Neuronal stem cell (in vitro differentiated cells): ENCODE data around the gene RPP25L.

Source experiments
- DNase-seq: peaks from one replicate; pipeline ENCODE4 v3.0.0-alpha.2; 2013; ENCODE audit warnings: low spot score
- H2AFZ ChIP-seq: one replicate; pipeline ENCODE4 v1.6.1; 2013; ENCODE audit warnings: mild to moderate bottlenecking, low read length, inconsistent platforms
- H2AK5ac ChIP-seq: 2 replicates; pipeline ENCODE4 v1.6.1; 2013; ENCODE audit warnings: low read depth, mild to moderate bottlenecking, inconsistent platforms, low read length, moderate library complexity, mixed read lengths
- H2BK120ac ChIP-seq: 2 replicates; pipeline ENCODE4 v1.6.1; 2013; ENCODE audit warnings: low read depth, mild to moderate bottlenecking, inconsistent platforms, low read length, moderate library complexity, mixed read lengths
- H2BK12ac ChIP-seq: one replicate; pipeline ENCODE4 v1.6.1; 2013; ENCODE audit warnings: low read length, inconsistent platforms
- H2BK15ac ChIP-seq: 2 replicates; pipeline ENCODE4 v1.6.1; 2013; ENCODE audit warnings: mild to moderate bottlenecking, low read length, inconsistent platforms, mixed read lengths
- H2BK5ac ChIP-seq: one replicate; pipeline ENCODE4 v1.6.1; 2013; ENCODE audit warnings: inconsistent platforms, mild to moderate bottlenecking, low read length, moderate library complexity
- H3K14ac ChIP-seq: one replicate; pipeline ENCODE4 v1.6.1; 2013; ENCODE audit warnings: low read length, inconsistent platforms
- H3K18ac ChIP-seq: 2 replicates; pipeline ENCODE4 v1.6.1; 2013; ENCODE audit warnings: low read length, inconsistent platforms
- H3K23ac ChIP-seq: 2 replicates; pipeline ENCODE4 v1.6.1; 2013; ENCODE audit warnings: low read depth, mild to moderate bottlenecking, mixed read lengths, low read length, inconsistent platforms; ENCODE audit not compliant: poor library complexity
- H3K27ac ChIP-seq: replicated peaks from 3 replicates; pipeline ENCODE4 v1.5.1; 2013; ENCODE audit warnings: low read length, inconsistent platforms
- H3K27me3 ChIP-seq, 3 experiments: 2 replicates each; pipeline ENCODE4 v1.6.1; 2013; ENCODE audit warnings: low read length in 3 of 3, mild to moderate bottlenecking in 2 of 3, inconsistent platforms in 1 of 3, low read depth in 1 of 3, mixed read lengths in 1 of 3, moderate library complexity in 1 of 3; ENCODE audit not compliant: control insufficient read depth in 3 of 3, insufficient read depth in 3 of 3
- H3K36me3 ChIP-seq, 2 donors: replicated peaks in 1 of 2; 2 replicates each; pipeline ENCODE4 v1.6.1; 2013; ENCODE audit warnings: low read length in 2 of 2; ENCODE audit not compliant: control insufficient read depth in 2 of 2, insufficient read depth in 2 of 2
- H3K4ac ChIP-seq: 2 replicates; pipeline ENCODE4 v1.6.1; 2013; ENCODE audit warnings: inconsistent platforms, mild to moderate bottlenecking, low read length, moderate library complexity
- H3K4me1 ChIP-seq, 2 donors: 1 replicate in 1 of 2; 2 replicates in 1 of 2; pipeline ENCODE4 v1.6.1; 2013; ENCODE audit warnings: low read length in 2 of 2, low read depth in 1 of 2; ENCODE audit not compliant: control insufficient read depth in 2 of 2, insufficient read depth in 1 of 2
- H3K4me2 ChIP-seq: one replicate; pipeline ENCODE4 v1.6.1; 2013; ENCODE audit warnings: mild to moderate bottlenecking, low read length, inconsistent platforms; ENCODE audit not compliant: insufficient read depth, poor library complexity, severe bottlenecking
- H3K4me3 ChIP-seq, 2 donors: 2 replicates each; pipeline ENCODE4 v1.5.1; 2013; ENCODE audit warnings: low read length in 2 of 2, mild to moderate bottlenecking in 2 of 2, inconsistent platforms in 1 of 2, moderate library complexity in 1 of 2
- H3K79me1 ChIP-seq: one replicate; pipeline ENCODE4 v1.6.1; 2013; ENCODE audit warnings: low read depth, mild to moderate bottlenecking, inconsistent platforms, low read length, moderate library complexity
- H3K9ac ChIP-seq: one replicate; pipeline ENCODE4 v1.6.1; 2013; ENCODE audit warnings: mild to moderate bottlenecking, low read depth, low read length, inconsistent platforms; ENCODE audit not compliant: poor library complexity
- H3K9me3 ChIP-seq, 2 donors: replicated peaks in 1 of 2; 2 replicates each; pipeline versions ENCODE3 to v1.6.1; 2013; ENCODE audit warnings: low read length in 2 of 2, mild to moderate bottlenecking in 2 of 2, inconsistent platforms in 1 of 2, low read depth in 1 of 2, mixed read lengths in 1 of 2, moderate library complexity in 1 of 2; ENCODE audit not compliant: control insufficient read depth in 2 of 2, insufficient read depth in 1 of 2
- H4K8ac ChIP-seq: one replicate; pipeline ENCODE4 v1.6.1; 2013; ENCODE audit warnings: low read depth, mild to moderate bottlenecking, inconsistent platforms, low read length, moderate library complexity
- H4K91ac ChIP-seq: one replicate; pipeline ENCODE4 v1.6.1; 2013; ENCODE audit warnings: low read length, low read depth, mild to moderate bottlenecking, inconsistent platforms; ENCODE audit not compliant: poor library complexity
- WGBS, 2 donors: extraction: QIAGEN DNeasy Blood & Tissue Kit; methylation state at CpG; one replicate each; pipeline ENCODE4 v1.1.7; 2013; ENCODE audit warnings: missing lambda C conversion rate in 2 of 2, mixed read lengths in 1 of 2; ENCODE audit not compliant: insufficient read length in 2 of 2, insufficient replicate concordance in 1 of 2; ENCODE audit errors: extremely low coverage in 2 of 2; 5-methylcytosine and 5-hydroxymethylcytosine counted together

Gene RPP25L

DNA sequence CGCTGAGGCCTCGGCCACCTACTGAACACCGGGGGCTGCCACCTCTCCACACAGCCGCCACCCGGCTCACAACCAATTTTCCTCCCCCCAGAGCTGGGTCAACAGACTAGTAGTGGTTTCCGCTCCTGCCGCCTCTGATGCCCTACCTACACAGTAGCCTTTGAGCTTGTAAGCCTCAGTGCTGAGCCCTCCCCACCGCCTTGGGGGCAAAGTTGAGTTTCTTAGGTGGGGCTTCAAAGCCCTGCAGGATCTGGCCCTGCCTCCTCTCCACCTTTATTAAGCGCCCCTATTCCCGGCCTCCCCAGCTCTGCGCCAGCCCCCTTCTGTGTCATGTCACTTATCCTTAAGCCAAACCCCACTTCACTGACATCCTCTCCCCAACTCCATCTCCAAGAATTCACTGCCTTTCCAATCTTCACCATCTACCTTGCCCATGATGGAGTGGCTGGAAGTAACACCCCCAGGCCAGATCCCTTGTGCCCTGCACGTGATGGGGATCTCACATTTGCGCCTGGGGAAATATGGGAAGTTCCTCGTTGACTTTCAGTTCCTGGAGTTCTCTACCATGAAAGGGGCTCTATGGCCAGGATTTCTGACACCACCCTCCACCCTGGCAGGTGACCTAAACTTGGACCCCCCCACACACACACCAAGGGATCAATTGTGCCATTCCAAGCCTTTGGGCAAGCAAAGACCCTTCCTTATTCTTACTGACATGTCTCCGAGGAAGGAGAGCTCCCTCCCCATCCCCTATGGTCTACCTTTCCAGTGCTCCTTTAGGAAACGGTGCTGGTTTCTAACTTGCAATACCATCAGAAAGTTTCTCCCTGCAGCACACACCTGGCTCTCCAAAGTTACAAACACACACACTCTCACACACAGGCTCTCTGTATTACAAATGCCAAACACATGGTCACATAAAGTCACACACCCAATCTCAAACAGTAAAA lies 19.7 kb downstream of the RPP25L start:
- Histone ChIP-seq H3K23ac (no peak overlapping the region), H2BK12ac (no peak overlapping the region), H2BK120ac (no peak overlapping the region), H3K9me3 (no peaks in the 10 kb centered on the region), H3K4ac (no peak overlapping the region), H2BK5ac (no peak overlapping the region), H3K9ac (no peak overlapping the region), H3K4me2 (no peak overlapping the region), H3K4me1 (peaks cover 23 to 35% of the 10 kb centered on the region in 2 donors), H3K27ac (no peak overlapping the region), H4K91ac (no peak overlapping the region), H3K14ac (no peak overlapping the region), H3K27me3 (peaks cover 4 to 56% (median 29%) of the 10 kb centered on the region in 3 experiments), H3K18ac (peak overlapping the region; percentile 9), H3K36me3 (peaks cover 0 to 9% of the 10 kb centered on the region in 2 donors), H3K4me3 (no peak overlapping the region), H2BK15ac (no peak overlapping the region), H2AK5ac (no peak overlapping the region), H2AFZ (peak overlapping the region; percentile 55), H4K8ac (no peak overlapping the region), H3K79me1 (peaks cover 3% of the 10 kb centered on the region)
- no peak for DNase-seq
- WGBS, 2 donors: no CpG with 5 or more reads among the region's 16 CpGs

DNA sequence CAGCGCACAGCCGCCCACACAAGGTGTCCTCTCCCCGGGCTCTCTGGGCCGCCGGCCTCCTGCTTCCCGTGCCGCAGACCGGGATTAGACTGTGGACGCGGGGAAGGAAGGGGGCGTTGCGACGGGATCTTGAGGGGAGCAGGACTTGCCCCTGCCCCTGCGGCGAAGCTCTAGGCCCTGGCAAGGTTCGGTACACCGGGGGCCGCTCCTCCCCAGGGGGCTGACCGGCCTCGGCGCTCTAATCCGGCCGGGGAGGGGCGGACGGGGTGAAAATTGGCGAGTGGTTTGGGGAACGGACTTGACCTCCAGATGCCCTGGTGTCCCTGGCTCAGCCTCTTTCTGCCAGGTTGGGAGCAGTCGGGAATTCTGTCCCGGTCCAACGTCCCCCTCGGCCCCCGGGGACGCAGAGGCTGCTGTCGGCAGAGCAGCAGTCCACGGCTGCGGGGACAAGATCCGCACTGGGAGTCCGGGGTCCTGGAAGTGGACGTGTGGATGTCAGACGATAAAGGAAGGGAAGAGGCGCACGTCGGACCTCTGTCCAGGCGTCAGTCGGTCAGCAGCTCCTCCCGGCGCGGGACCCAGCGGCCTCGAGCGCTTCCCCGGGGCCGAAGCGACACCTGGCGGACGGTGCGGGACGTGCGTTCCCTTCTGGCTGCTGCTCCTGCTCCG lies 20.5 kb downstream of the RPP25L start:
- no peak overlapping the region for H4K8ac ChIP-seq
- H3K14ac ChIP-seq: no peak overlapping the region
- no CpG with 5 or more reads among the region's 60 CpGs for WGBS, 2 donors
- H3K4ac ChIP-seq: no peak overlapping the region
- DNase-seq: peak; percentile 84
- H2AK5ac ChIP-seq: peak overlapping the region; percentile 58
- H3K4me1 ChIP-seq: peaks cover 28 to 43% of the 10 kb centered on the region in 2 donors
- H3K23ac ChIP-seq: peak overlapping the region; percentile 8
- H2BK5ac ChIP-seq: no peak overlapping the region
- peaks cover 0 to 15% of the 10 kb centered on the region in 2 donors for H3K36me3 ChIP-seq
- no peaks in the 10 kb centered on the region for H3K9me3 ChIP-seq
- H3K4me3 ChIP-seq: peak overlapping the region in 1 of 2 donors; percentile 20
- H2BK120ac ChIP-seq: no peak overlapping the region
- H2BK15ac ChIP-seq: peak overlapping the region; percentile 75
- no peak overlapping the region for H3K9ac ChIP-seq
- H3K79me1 ChIP-seq: peaks cover 3% of the 10 kb centered on the region
- H2BK12ac ChIP-seq: no peak overlapping the region
- peak overlapping the region; percentile 80 for H2AFZ ChIP-seq
- no peak overlapping the region for H4K91ac ChIP-seq
- H3K18ac ChIP-seq: peak overlapping the region; percentile 73
- H3K27me3 ChIP-seq: peaks cover 4 to 61% (median 25%) of the 10 kb centered on the region in 3 experiments
- no peak overlapping the region for H3K27ac ChIP-seq
- peak overlapping the region; percentile 27 for H3K4me2 ChIP-seq

DNA sequence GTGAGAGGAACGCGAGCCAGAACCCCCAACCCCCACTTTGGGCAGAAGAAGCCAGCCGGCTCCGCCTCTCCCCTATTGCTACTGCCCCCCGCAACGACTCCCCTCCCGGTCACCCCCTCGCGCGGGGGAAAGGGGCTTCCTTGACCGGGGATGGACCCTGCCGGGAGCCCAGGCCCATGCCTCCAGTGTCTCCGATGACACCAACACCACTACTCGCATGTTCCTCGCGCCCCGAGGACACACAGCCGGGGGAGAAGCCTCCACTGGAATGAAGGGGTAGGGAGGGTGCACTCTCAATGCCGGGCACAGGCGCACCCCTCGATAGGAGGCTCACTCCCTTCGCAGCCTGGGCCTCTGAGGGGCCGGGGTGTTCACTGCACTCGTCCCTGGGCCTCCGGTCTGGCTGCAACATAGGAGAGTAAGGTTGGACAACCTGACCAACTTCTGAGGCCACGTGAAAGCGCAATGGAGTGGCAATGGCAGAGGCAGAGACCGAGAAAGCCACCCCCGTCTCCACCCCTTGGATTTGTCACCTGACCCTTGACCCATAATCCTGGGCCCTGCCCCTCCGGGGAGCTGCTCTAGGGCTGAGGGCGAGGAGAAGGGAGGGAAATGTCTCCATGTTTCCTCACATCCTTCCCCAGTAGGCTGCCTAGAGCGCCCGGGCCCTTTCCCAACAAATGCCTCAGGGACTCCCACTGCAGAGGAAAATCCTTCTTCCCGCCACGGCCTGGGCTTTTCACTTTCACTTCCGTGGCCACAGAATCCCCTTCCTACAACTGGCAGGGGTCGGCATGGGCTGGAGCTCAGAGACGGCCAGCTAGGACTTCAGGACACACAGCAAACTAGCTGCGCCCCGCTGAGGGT lies 21.3 kb downstream of the RPP25L start:
- no peak overlapping the region for H3K27ac ChIP-seq
- H3K4me1 ChIP-seq: peaks cover 35 to 51% of the 10 kb centered on the region in 2 donors
- peak overlapping the region; percentile 47 for H2BK120ac ChIP-seq
- peak overlapping the region; percentile 75 for H2BK15ac ChIP-seq
- peak overlapping the region; percentile 84 to 96 for H3K4me3 ChIP-seq
- no peak for DNase-seq
- H3K4ac ChIP-seq: no peak overlapping the region
- no peak overlapping the region for H4K8ac ChIP-seq
- peak overlapping the region; percentile 61 for H2BK5ac ChIP-seq
- H2AFZ ChIP-seq: peak overlapping the region; percentile 90
- H2BK12ac ChIP-seq: peak overlapping the region; percentile 75
- H3K36me3 ChIP-seq: peaks cover 0 to 15% of the 10 kb centered on the region in 2 donors
- peak overlapping the region; percentile 58 for H2AK5ac ChIP-seq
- peak overlapping the region; percentile 99 for H3K18ac ChIP-seq
- no peak overlapping the region for H4K91ac ChIP-seq
- H3K23ac ChIP-seq: peak overlapping the region; percentile 26
- peak overlapping the region; percentile 96 for H3K4me2 ChIP-seq
- no peak overlapping the region for H3K9ac ChIP-seq
- peaks cover 7% of the 10 kb centered on the region for H3K79me1 ChIP-seq
- no peaks in the 10 kb centered on the region for H3K9me3 ChIP-seq
- no CpG with 5 or more reads among the region's 40 CpGs for WGBS, 2 donors
- no peak overlapping the region for H3K14ac ChIP-seq
- peaks cover 4 to 68% (median 19%) of the 10 kb centered on the region in 3 experiments for H3K27me3 ChIP-seq
